Kidney epithelial cell (primary cell): ENCODE data around the gene ZNHIT3. TPM values are rescaled to one million over a fixed set of nuclear protein-coding genes. Genes with fewer than 3 reads are reported as not detected.

Experiments used
- DNase-seq: peaks from one replicate; pipeline ENCODE4 v3.0.0-alpha.2; 2010; ENCODE audit warnings: low read depth
- H3K27me3 ChIP-seq: 2 replicates; pipeline ENCODE4 v1.6.0; 2011; ENCODE audit warnings: low read length; ENCODE audit not compliant: control insufficient read depth, insufficient read depth
- H3K36me3 ChIP-seq: 2 replicates; pipeline ENCODE4 v1.5.1; 2011; ENCODE audit warnings: low read length; ENCODE audit not compliant: control insufficient read depth, insufficient read depth
- H3K4me3 ChIP-seq: 2 replicates; pipeline ENCODE4 v1.5.1; 2011; ENCODE audit warnings: low read depth, mild to moderate bottlenecking, control low read depth, low read length
- total RNA-seq: library from RNA; depleted of rRNA; stranded (reverse); fragments of >200 nt; gene quantifications from 2 replicates; pipeline ENCODE4 v1.2.3, GENCODE V29; 2015
- TF ChIP-seq, protein P1 (sequence below): IDR thresholded peaks from 2 replicates; pipeline ENCODE4 v1.5.1; 2011; ENCODE audit warnings: mild to moderate bottlenecking, moderate library complexity, low read length, control low read depth, inconsistent platforms; ENCODE audit not compliant: insufficient read depth, poor library complexity, severe bottlenecking

ZNHIT3 gene
- total RNA-seq, 1 donor from 2014 or later, result 36.7 TPM

DNA sequence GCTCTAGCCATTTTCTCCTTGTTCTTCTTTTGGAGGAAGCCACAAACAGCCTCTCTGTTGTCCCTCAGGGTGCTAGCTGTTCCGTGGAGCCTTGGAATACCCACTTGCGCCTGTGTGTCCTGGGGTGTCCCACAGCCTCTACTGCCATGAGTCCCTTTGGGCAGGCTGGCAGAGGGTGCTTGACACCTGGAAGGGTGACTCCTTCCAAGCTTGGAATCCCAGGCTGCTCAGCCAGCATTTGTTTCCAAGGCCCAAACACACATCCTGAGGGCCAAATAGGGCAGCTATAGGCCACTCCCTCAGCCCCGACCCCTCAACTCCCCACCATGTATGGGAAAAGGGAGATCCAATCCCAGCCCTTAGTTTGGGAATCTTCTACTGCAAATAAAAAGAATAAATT lies 14.9 kb downstream of the ZNHIT3 start:
- Histone ChIP-seq H3K27me3 (no peaks in the 10 kb centered on the region), H3K36me3 (peaks cover under 1% of the 10 kb centered on the region), H3K4me3 (no peak overlapping the region)
- no peak for DNase-seq
- TF ChIP-seq, protein P1, sequence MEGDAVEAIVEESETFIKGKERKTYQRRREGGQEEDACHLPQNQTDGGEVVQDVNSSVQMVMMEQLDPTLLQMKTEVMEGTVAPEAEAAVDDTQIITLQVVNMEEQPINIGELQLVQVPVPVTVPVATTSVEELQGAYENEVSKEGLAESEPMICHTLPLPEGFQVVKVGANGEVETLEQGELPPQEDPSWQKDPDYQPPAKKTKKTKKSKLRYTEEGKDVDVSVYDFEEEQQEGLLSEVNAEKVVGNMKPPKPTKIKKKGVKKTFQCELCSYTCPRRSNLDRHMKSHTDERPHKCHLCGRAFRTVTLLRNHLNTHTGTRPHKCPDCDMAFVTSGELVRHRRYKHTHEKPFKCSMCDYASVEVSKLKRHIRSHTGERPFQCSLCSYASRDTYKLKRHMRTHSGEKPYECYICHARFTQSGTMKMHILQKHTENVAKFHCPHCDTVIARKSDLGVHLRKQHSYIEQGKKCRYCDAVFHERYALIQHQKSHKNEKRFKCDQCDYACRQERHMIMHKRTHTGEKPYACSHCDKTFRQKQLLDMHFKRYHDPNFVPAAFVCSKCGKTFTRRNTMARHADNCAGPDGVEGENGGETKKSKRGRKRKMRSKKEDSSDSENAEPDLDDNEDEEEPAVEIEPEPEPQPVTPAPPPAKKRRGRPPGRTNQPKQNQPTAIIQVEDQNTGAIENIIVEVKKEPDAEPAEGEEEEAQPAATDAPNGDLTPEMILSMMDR, result no peak

DNA sequence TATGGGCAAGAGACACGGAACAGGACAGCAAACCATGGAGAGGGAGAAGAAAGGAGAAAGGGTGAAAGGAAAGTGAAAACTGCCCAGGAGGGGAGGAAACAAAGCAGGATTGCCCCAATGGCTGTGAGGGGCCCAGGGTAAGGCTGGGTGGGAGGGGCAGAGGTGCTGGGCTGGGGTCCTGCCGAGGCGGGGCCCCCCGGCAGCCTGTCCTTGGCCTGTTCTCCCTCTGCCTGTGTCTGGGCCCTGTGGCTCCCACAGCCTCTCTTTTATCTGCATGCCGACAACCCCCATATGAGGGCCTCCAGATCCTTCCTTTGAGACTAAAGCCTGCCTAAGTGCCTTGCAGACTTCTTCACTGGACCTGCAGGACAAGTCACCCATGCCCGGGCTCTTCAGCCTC lies 15.5 kb downstream of the ZNHIT3 start:
- DNase-seq, result no peak
- TF ChIP-seq, protein P1, result no peak
- Histone ChIP-seq H3K27me3 (no peaks in the 10 kb centered on the region), H3K36me3 (peaks cover 1% of the 10 kb centered on the region), H3K4me3 (no peak overlapping the region)

DNA sequence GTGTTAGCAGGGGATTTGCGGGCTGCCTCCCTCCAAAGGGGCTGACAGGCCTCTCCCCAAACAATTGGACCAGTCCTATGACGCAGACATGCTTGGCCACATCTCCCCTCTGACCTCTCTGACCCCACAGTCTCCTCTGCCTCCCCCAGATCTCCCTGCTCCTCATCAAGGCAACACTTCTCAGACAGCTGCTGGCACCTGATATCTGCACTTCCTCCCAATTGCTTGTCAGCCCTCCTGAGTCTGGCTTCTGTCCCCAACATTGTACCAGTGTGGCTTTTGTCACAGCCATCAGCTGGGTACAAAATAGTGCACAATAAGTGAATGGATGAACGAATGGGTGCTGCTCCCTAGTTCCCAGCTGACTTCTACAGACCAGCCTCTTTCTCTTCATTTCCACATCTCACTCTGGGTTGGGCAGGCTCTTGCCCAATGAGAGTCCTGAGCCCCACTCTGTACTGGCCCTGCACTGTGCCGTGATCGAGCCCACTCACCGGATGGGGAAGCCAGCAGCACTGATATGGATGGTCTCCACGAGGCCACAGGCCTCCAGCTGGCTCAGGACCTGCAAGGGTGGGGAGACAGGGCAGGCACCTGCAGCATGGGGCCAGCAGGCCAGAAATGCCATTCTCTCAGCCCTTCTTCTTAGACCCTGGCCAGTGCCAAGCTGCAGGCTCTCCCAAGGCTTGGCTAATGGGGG lies 17.1 kb downstream of the ZNHIT3 start:
- H3K4me3 ChIP-seq, result no peak overlapping the region
- H3K36me3 ChIP-seq, result peaks cover 1% of the 10 kb centered on the region
- H3K27me3 ChIP-seq, result no peaks in the 10 kb centered on the region
- DNase-seq, result no peak
- TF ChIP-seq, protein P1, result no peak

DNA sequence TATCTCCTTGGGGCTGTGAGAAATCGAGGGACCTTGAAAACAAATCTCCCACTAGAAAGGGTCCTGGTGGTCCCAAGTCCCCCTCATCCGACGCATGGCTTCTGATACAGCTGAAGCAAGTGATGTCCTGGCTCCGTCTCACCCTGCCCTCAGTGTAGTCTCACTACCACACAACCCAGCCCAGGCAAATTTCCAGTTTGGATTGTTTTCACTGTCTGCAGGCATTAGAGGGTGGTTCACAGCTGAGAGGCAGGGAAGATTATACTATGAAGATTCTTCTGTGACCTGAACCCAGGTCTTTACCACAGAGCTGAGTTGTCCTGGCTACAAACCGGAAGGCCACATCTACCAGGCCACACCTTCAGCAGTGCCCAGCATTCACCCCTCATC lies 17.7 kb downstream of the ZNHIT3 start:
- no peaks in the 10 kb centered on the region for H3K27me3 ChIP-seq
- no peak overlapping the region for H3K4me3 ChIP-seq
- TF ChIP-seq, protein P1, result no peak
- H3K36me3 ChIP-seq, result peaks cover 1% of the 10 kb centered on the region
- DNase-seq, result no peak

- TF ChIP-seq, protein P1, result no peak
- peaks cover 2% of the 10 kb centered on the region for H3K36me3 ChIP-seq
- no peak for DNase-seq
- no peak overlapping the region for H3K4me3 ChIP-seq
- H3K27me3 ChIP-seq, result no peaks in the 10 kb centered on the region
Observed at GRCh38 chr17:36505171-36505570, 18.7 kb downstream of the ZNHIT3 start.

DNA sequence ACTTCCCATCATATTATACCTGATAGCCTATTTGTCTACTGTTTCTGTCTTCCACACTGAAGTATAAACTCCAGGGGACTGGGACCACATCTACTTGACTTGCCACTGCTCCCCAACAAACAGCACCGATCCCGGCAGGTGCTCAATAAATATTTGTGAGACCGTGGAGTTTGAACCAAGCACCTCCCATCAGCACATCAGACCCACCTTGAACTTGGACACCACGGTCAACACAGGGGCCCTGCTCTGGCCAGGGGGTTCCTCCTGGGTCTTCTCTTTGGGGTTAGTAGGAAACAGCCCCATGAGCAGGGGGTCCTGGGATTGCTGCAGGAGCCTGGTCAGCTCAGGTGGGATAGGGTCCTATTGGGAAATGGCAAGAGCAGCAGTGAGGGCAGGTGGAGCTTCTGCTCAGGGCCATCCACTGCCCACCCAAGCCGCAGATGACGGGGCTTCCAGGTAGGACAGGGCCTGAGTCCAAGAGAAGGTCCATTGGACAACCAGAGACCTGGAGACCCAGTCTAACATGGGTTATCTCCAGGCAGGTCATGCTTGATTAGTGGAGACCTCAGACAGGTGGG lies 19.9 kb downstream of the ZNHIT3 start:
- no peak overlapping the region for H3K4me3 ChIP-seq
- H3K36me3 ChIP-seq, result peaks cover 2% of the 10 kb centered on the region
- TF ChIP-seq, protein P1, result no peak
- DNase-seq, result no peak
- H3K27me3 ChIP-seq, result no peaks in the 10 kb centered on the region
